Measurements from ENCODE around the gene CCDC127.

CCDC127 gene

DNA sequence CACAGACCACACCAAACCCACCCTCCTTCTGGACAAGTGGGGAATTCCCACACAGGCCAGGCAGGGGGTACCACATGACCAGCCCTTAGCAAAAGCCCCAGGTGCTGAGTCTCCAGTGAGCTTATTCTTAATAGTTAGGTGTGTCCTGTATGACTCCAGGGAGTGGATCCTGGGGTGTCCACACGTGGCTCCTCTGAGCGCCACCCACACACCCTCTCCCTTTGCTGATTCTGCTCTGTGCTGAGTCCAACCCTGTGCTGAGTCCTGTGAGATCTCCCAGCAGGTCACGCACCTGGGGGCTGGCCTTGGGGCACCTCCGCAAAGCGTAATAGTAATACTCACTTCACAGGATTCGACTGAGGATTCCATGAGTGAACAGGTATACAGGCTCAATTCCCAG is 14.0 kb downstream of the CCDC127 start:
- no peak for ATAC-seq
- TF ChIP-seq ZFP3 (CRISPR knock-in tag; IDR thresholded peaks at IDR 0.05) = no peak
- TF ChIP-seq ZFP30 (CRISPR knock-in tag; IDR thresholded peaks at IDR 0.05) = no peak
- TF ChIP-seq, protein P1, sequence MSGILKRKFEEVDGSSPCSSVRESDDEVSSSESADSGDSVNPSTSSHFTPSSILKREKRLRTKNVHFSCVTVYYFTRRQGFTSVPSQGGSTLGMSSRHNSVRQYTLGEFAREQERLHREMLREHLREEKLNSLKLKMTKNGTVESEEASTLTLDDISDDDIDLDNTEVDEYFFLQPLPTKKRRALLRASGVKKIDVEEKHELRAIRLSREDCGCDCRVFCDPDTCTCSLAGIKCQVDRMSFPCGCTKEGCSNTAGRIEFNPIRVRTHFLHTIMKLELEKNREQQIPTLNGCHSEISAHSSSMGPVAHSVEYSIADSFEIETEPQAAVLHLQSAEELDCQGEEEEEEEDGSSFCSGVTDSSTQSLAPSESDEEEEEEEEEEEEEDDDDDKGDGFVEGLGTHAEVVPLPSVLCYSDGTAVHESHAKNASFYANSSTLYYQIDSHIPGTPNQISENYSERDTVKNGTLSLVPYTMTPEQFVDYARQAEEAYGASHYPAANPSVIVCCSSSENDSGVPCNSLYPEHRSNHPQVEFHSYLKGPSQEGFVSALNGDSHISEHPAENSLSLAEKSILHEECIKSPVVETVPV (CRISPR knock-in tag; IDR thresholded peaks at IDR 0.05) = no peak

DNA sequence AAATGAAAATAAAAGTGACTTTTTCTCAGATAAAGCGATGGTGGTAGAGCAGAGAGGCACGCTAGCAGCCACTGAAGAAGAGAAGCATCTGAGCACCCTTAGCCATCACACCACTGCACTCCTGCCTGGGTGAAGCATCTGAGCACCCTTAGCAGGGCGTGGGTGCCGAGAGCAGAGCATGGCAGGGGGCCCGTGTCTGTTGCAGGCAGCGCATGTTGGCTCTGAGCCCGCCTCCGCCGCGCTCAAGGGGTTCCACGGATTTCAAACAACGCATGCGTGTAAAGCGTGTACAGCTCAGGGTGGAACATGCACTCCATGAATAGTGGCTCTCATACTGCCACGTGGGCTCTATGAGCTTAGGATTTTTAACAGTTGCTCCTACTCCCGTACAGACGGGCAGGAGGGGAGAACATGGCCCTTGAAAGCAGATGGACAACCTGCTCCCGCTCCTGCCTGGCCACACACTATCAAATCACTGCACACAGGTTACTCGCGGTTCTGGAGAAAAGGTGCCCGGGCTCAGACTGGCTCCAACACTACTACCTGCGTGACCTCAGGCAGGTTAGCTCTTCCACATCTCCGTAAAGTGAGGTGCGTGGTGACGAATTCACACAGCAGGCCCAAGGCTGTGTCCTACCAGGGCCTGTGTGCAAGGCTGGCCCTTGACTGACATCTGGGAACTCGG is 14.6 kb downstream of the CCDC127 start:
- no peak for ATAC-seq
- no peak for TF ChIP-seq OSR1 (CRISPR knock-in tag; IDR thresholded peaks at IDR 0.05)

DNA sequence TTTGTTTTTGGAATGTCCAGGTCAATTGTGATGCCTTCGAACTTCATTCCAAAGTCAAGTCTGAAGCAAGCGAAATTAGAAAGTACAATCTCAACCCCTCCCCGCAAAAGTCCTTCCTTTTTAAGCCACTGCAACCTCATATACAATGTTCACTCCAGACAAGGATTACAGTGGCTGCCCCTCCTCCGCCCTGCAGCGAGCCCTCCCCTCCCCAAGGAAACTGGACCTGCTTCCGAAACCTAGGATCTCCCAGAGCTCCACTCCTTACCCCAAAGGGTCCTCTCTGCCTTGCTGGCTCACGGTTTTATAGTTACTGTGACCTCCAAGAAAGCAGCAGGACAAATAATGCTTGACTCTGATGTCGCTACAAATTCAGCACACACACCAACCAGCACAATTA is 16.3 kb downstream of the CCDC127 start:
- no peak for ATAC-seq
- TF ChIP-seq, protein P2, sequence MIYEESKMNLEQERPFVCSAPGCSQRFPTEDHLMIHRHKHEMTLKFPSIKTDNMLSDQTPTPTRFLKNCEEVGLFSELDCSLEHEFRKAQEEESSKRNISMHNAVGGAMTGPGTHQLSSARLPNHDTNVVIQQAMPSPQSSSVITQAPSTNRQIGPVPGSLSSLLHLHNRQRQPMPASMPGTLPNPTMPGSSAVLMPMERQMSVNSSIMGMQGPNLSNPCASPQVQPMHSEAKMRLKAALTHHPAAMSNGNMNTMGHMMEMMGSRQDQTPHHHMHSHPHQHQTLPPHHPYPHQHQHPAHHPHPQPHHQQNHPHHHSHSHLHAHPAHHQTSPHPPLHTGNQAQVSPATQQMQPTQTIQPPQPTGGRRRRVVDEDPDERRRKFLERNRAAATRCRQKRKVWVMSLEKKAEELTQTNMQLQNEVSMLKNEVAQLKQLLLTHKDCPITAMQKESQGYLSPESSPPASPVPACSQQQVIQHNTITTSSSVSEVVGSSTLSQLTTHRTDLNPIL (CRISPR knock-in tag; IDR thresholded peaks at IDR 0.05; ENCODE audit: low read depth) = no peak
- TF ChIP-seq ZFP30 (CRISPR knock-in tag; IDR thresholded peaks at IDR 0.05) = no peak
- TF ChIP-seq PPARA (CRISPR knock-in tag; IDR thresholded peaks at IDR 0.05; ENCODE audit: borderline replicate concordance) = no peak
- no peak for TF ChIP-seq SNAI2 (CRISPR knock-in tag; IDR thresholded peaks at IDR 0.05)
- TF ChIP-seq, protein P3, sequence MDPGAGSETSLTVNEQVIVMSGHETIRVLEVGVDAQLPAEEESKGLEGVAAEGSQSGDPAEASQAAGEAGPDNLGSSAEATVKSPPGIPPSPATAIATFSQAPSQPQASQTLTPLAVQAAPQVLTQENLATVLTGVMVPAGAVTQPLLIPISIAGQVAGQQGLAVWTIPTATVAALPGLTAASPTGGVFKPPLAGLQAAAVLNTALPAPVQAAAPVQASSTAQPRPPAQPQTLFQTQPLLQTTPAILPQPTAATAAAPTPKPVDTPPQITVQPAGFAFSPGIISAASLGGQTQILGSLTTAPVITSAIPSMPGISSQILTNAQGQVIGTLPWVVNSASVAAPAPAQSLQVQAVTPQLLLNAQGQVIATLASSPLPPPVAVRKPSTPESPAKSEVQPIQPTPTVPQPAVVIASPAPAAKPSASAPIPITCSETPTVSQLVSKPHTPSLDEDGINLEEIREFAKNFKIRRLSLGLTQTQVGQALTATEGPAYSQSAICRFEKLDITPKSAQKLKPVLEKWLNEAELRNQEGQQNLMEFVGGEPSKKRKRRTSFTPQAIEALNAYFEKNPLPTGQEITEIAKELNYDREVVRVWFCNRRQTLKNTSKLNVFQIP (CRISPR knock-in tag; IDR thresholded peaks at IDR 0.05; ENCODE audit: borderline replicate concordance, low read depth) = no peak
- no peak for TF ChIP-seq TCF4 (CRISPR knock-in tag; IDR thresholded peaks at IDR 0.05; ENCODE audit: borderline replicate concordance)
- no peak for TF ChIP-seq GLIS3 (CRISPR knock-in tag; IDR thresholded peaks at IDR 0.05)
- TF ChIP-seq ZNF565 (CRISPR knock-in tag; conservative IDR thresholded peaks at IDR 0.05; ENCODE audit: low read depth) = no peak
- TF ChIP-seq ZNF70 (CRISPR knock-in tag; IDR thresholded peaks at IDR 0.05) = no peak
- TF ChIP-seq RARB (CRISPR knock-in tag; IDR thresholded peaks at IDR 0.05) = no peak
- TF ChIP-seq OSR1 (CRISPR knock-in tag; IDR thresholded peaks at IDR 0.05) = no peak

DNA sequence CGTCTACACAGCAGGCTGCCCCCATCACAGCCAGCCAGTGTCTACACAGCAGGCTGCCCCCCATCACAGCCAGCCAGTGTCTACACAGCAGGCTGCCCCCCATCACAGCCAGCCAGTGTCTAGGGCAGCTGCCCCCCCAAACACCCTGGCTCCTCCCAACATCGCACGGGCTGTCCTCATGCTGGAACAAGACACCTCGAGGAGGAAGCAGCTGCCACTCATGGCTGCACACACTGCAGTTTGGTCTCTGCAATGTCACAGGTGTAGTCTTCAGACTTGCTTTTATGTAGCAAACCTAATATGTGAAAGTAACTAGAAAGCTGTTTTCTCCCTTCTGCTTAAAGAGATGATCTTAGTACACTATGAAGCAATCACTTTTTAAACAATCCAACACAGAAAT is 17.0 kb downstream of the CCDC127 start:
- no peak for ATAC-seq
- TF ChIP-seq ZNF70 (CRISPR knock-in tag; IDR thresholded peaks at IDR 0.05) = no peak
- TF ChIP-seq TCF4 (CRISPR knock-in tag; IDR thresholded peaks at IDR 0.05; ENCODE audit: borderline replicate concordance) = no peak
- TF ChIP-seq ZNF8 (CRISPR knock-in tag; IDR thresholded peaks at IDR 0.05) = no peak
- TF ChIP-seq, protein P1 (CRISPR knock-in tag; IDR thresholded peaks at IDR 0.05) = no peak
- TF ChIP-seq ESRRG (CRISPR knock-in tag; IDR thresholded peaks at IDR 0.05) = no peak
- no peak for TF ChIP-seq SNAI2 (CRISPR knock-in tag; IDR thresholded peaks at IDR 0.05)
- no peak for TF ChIP-seq ISL1 (CRISPR knock-in tag; IDR thresholded peaks at IDR 0.05)
- no peak for TF ChIP-seq OSR1 (CRISPR knock-in tag; IDR thresholded peaks at IDR 0.05)
- TF ChIP-seq, protein P2 (CRISPR knock-in tag; IDR thresholded peaks at IDR 0.05; ENCODE audit: low read depth) = no peak
- TF ChIP-seq GLIS3 (CRISPR knock-in tag; IDR thresholded peaks at IDR 0.05) = no peak
- TF ChIP-seq, protein P3 (CRISPR knock-in tag; IDR thresholded peaks at IDR 0.05; ENCODE audit: borderline replicate concordance, low read depth) = no peak
- TF ChIP-seq, protein P4, sequence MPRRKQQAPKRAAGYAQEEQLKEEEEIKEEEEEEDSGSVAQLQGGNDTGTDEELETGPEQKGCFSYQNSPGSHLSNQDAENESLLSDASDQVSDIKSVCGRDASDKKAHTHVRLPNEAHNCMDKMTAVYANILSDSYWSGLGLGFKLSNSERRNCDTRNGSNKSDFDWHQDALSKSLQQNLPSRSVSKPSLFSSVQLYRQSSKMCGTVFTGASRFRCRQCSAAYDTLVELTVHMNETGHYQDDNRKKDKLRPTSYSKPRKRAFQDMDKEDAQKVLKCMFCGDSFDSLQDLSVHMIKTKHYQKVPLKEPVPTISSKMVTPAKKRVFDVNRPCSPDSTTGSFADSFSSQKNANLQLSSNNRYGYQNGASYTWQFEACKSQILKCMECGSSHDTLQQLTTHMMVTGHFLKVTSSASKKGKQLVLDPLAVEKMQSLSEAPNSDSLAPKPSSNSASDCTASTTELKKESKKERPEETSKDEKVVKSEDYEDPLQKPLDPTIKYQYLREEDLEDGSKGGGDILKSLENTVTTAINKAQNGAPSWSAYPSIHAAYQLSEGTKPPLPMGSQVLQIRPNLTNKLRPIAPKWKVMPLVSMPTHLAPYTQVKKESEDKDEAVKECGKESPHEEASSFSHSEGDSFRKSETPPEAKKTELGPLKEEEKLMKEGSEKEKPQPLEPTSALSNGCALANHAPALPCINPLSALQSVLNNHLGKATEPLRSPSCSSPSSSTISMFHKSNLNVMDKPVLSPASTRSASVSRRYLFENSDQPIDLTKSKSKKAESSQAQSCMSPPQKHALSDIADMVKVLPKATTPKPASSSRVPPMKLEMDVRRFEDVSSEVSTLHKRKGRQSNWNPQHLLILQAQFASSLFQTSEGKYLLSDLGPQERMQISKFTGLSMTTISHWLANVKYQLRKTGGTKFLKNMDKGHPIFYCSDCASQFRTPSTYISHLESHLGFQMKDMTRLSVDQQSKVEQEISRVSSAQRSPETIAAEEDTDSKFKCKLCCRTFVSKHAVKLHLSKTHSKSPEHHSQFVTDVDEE (CRISPR knock-in tag; IDR thresholded peaks at IDR 0.05) = no peak
- no peak for TF ChIP-seq ZNF565 (CRISPR knock-in tag; conservative IDR thresholded peaks at IDR 0.05; ENCODE audit: low read depth)
